Activated CD8-positive, alpha-beta T cell treated with anti-CD3 and anti-CD28 coated beads for 36 hours (primary cell): ENCODE data around the gene RICTOR. TPM values are rescaled to one million over a fixed set of nuclear protein-coding genes. Genes with fewer than 3 reads are reported as not detected.

Experiments used
- ATAC-seq: fragments of 200-7000 bp; cut with Tn5 transposase; one replicate; pipeline ENCODE4 v1.10.0; 2021; ENCODE audit warnings: mild to moderate bottlenecking, moderate library complexity
- CTCF ChIA-PET: fragments of 350-600 bp; sonication (Branson Sonifier 250); formaldehyde crosslinking; loops from one replicate; lab custom pipeline; 2021; ENCODE audit warnings: antibody characterized with exemption; lab: Charles Lee
- POLR2A ChIA-PET: fragments of 350-600 bp; sonication (Branson Sonifier 250); formaldehyde crosslinking; loops from one replicate; lab custom pipeline; 2021; ENCODE audit warnings: antibody characterized with exemption; lab: Charles Lee
- DNase-seq: peaks from one replicate; pipeline ENCODE4 v3.0.0-alpha.2; 2020
- H3K27ac Mint-ChIP-seq: one replicate; pipeline ENCODE4 v1.8.0; 2021; ENCODE audit warnings: mild to moderate bottlenecking, mixed read lengths
- H3K27me3 Mint-ChIP-seq: one replicate; pipeline ENCODE4 v1.8.0; 2021; ENCODE audit warnings: mixed read lengths
- H3K36me3 Mint-ChIP-seq: one replicate; pipeline ENCODE4 v1.8.0; 2021; ENCODE audit warnings: low read depth, mixed read lengths
- H3K4me1 Mint-ChIP-seq: one replicate; pipeline ENCODE4 v1.8.0; 2021; ENCODE audit warnings: low read depth, mixed read lengths
- H3K4me3 Mint-ChIP-seq: one replicate; pipeline ENCODE4 v1.8.0; 2021; ENCODE audit warnings: mild to moderate bottlenecking, moderate library complexity, mixed read lengths
- H3K9me3 Mint-ChIP-seq: one replicate; pipeline ENCODE4 v1.8.0; 2021; ENCODE audit warnings: mixed read lengths
- CTCF ChIP-seq: fragments of 200-600 bp; IDR thresholded peaks from one replicate; pipeline ENCODE4 v1.8.0; 2022; ENCODE audit warnings: antibody characterized with exemption, mild to moderate bottlenecking
- intact Hi-C: fragments of 100-400 bp; cut with micrococcal nuclease; formaldehyde crosslinking; loops from one replicate; pipeline ENCODE4 v1.10.0; 2022
- total RNA-seq, 2 experiments: library from RNA; stranded (reverse); gene quantifications; one replicate each; pipeline ENCODE4 v1.2.3, GENCODE V29; 2021

RICTOR gene
- total RNA-seq, 2 experiments from 2014 or later, result 23.9 to 26.1 TPM

- H3K4me3 Mint-ChIP-seq, result no peak overlapping the region
- ChIA-PET POLR2A (no interaction called here), CTCF (interaction anchor here (4.1 kb wide), 1 partner anchor 11 kb away, joined by 32 read pairs; no protein-coding TSS in a partner anchor)
- no peak for ATAC-seq
- H3K27me3 Mint-ChIP-seq, result peaks cover 4% of the 10 kb centered on the region
- no peak overlapping the region for H3K27ac Mint-ChIP-seq
- intact Hi-C loops, result no loop called here
- no peak for TF ChIP-seq CTCF
- H3K9me3 Mint-ChIP-seq, result no peaks in the 10 kb centered on the region
- H3K4me1 Mint-ChIP-seq, result peaks cover 7% of the 10 kb centered on the region
- no peaks in the 10 kb centered on the region for H3K36me3 Mint-ChIP-seq
- no peak for DNase-seq
Measured at GRCh38 chr5:39091940-39092580, 17.9 kb upstream of the RICTOR start.

- intact Hi-C loops, result no loop called here
- H3K27me3 Mint-ChIP-seq, result peaks cover 22% of the 10 kb centered on the region
- H3K4me1 Mint-ChIP-seq, result peaks cover 9% of the 10 kb centered on the region
- no peak overlapping the region for H3K27ac Mint-ChIP-seq
- H3K9me3 Mint-ChIP-seq, result peaks cover 3% of the 10 kb centered on the region
- no peaks in the 10 kb centered on the region for H3K36me3 Mint-ChIP-seq
- POLR2A ChIA-PET, result no interaction called here
- H3K4me3 Mint-ChIP-seq, result no peak overlapping the region
- no peak for ATAC-seq
- no peak for DNase-seq
- CTCF ChIA-PET, result no interaction called here
- TF ChIP-seq CTCF, result no peak
Measured at GRCh38 chr5:39083968-39084367, 9.8 kb upstream of the RICTOR start.

GRCh38 chr5:39082995-39083394 is 8.8 kb upstream of the RICTOR start:
- Mint-ChIP-seq H3K4me3 (no peak overlapping the region), H3K36me3 (no peaks in the 10 kb centered on the region), H3K27ac (no peak overlapping the region), H3K9me3 (peaks cover 3% of the 10 kb centered on the region), H3K27me3 (peaks cover 23% of the 10 kb centered on the region), H3K4me1 (peaks cover 9% of the 10 kb centered on the region)
- DNase-seq (peak; percentile 26), ATAC-seq (no peak)
- POLR2A ChIA-PET, result no interaction called here
- intact Hi-C loops, result no loop called here
- CTCF ChIA-PET, result interaction anchor here (0.6 to 1.5 kb wide), 3 partner anchors 8 to 124 kb away, joined by 3 to 4 read pairs (median 3); no protein-coding TSS in a partner anchor
- no peak for TF ChIP-seq CTCF

GRCh38 chr5:39080597-39081204 is 6.5 kb upstream of the RICTOR start:
- Mint-ChIP-seq H3K9me3 (peaks cover 3% of the 10 kb centered on the region), H3K4me3 (no peak overlapping the region), H3K36me3 (no peaks in the 10 kb centered on the region), H3K4me1 (peaks cover 17% of the 10 kb centered on the region), H3K27ac (no peak overlapping the region), H3K27me3 (peaks cover 33% of the 10 kb centered on the region)
- peak; percentile 71 for ATAC-seq
- TF ChIP-seq CTCF, result peak; percentile 89
- peak; percentile 39 for DNase-seq
- CTCF ChIA-PET, result interaction anchor here (0.6 to 3.4 kb wide), 46 partner anchors 8 to 639 kb away, joined by 3 to 32 read pairs (median 4); no protein-coding TSS in a partner anchor
- POLR2A ChIA-PET, result interaction anchor here (0.7 to 1.2 kb wide), 2 partner anchors 52 to 100 kb away, joined by 3 read pairs; no protein-coding TSS in a partner anchor
- intact Hi-C loops, result no loop called here

GRCh38 chr5:39080168-39080567 is 6.0 kb upstream of the RICTOR start:
- Mint-ChIP-seq H3K9me3 (peaks cover 3% of the 10 kb centered on the region), H3K27ac (no peak overlapping the region), H3K4me3 (no peak overlapping the region), H3K36me3 (no peaks in the 10 kb centered on the region), H3K4me1 (peaks cover 21% of the 10 kb centered on the region), H3K27me3 (peaks cover 33% of the 10 kb centered on the region)
- ATAC-seq (no peak), DNase-seq (no peak)
- intact Hi-C loops, result no loop called here
- ChIA-PET POLR2A (interaction anchor here (1.2 kb wide), 1 partner anchor 99 kb away, joined by 3 read pairs; no protein-coding TSS in a partner anchor), CTCF (interaction anchor here (0.9 to 3.4 kb wide), 30 partner anchors 9 to 638 kb away, joined by 3 to 32 read pairs (median 6); no protein-coding TSS in a partner anchor)
- no peak for TF ChIP-seq CTCF
